Measurements from ENCODE around the gene NR3C1.
"Not testable (repeated sequence)": the region's sequence is repeated elsewhere in the genome, so short reads cannot be mapped to it uniquely, and the experiment has no call there.

Gene NR3C1

GRCh38 chr5:143340891-143341685 is 62.4 kb downstream of the NR3C1 start:
- in situ Hi-C loops (cut with MboI; ENCODE audit: low sequenced_read_pairs): no loop called here

GRCh38 chr5:143338658-143339366 is 64.7 kb downstream of the NR3C1 start:
- in situ Hi-C loops (cut with MboI; ENCODE audit: low sequenced_read_pairs): no loop called here

GRCh38 chr5:143337946-143338345 is 65.5 kb downstream of the NR3C1 start:
- in situ Hi-C loops (cut with MboI; ENCODE audit: low sequenced_read_pairs): no loop called here

GRCh38 chr5:143336485-143336884 is 67.0 kb downstream of the NR3C1 start:
- in situ Hi-C loops (cut with MboI; ENCODE audit: low sequenced_read_pairs): no loop called here

GRCh38 chr5:143334903-143335302 is 68.6 kb downstream of the NR3C1 start:
- in situ Hi-C loops (cut with MboI; ENCODE audit: low sequenced_read_pairs): no loop called here

GRCh38 chr5:143334380-143334779 is 69.1 kb downstream of the NR3C1 start:
- in situ Hi-C loops (cut with MboI; ENCODE audit: low sequenced_read_pairs): not testable (repeated sequence)

GRCh38 chr5:143331956-143332355 is 71.5 kb downstream of the NR3C1 start:
- in situ Hi-C loops (cut with MboI; ENCODE audit: low sequenced_read_pairs): no loop called here

GRCh38 chr5:143329843-143330242 is 73.6 kb downstream of the NR3C1 start:
- in situ Hi-C loops (cut with MboI; ENCODE audit: low sequenced_read_pairs): no loop called here

- in situ Hi-C loops (cut with MboI; ENCODE audit: low sequenced_read_pairs): no loop called here
Measured at GRCh38 chr5:143328589-143329220, 74.8 kb downstream of the NR3C1 start.

- in situ Hi-C loops (cut with MboI; ENCODE audit: low sequenced_read_pairs): not testable (repeated sequence)
Measured at GRCh38 chr5:143325086-143325485, 78.4 kb downstream of the NR3C1 start.

GRCh38 chr5:143322931-143323630 is 80.4 kb downstream of the NR3C1 start:
- in situ Hi-C loops (cut with MboI; ENCODE audit: low sequenced_read_pairs): not testable (repeated sequence)

- in situ Hi-C loops (cut with MboI; ENCODE audit: low sequenced_read_pairs): no loop called here
Measured at GRCh38 chr5:143322176-143322575, 81.3 kb downstream of the NR3C1 start.

- in situ Hi-C loops (cut with MboI; ENCODE audit: low sequenced_read_pairs): no loop called here
Measured at GRCh38 chr5:143319437-143320227, 83.9 kb downstream of the NR3C1 start.

- in situ Hi-C loops (cut with MboI; ENCODE audit: low sequenced_read_pairs): no loop called here
Measured at GRCh38 chr5:143318833-143319232, 84.7 kb downstream of the NR3C1 start.

- in situ Hi-C loops (cut with MboI; ENCODE audit: low sequenced_read_pairs): no loop called here
Measured at GRCh38 chr5:143318270-143318669, 85.2 kb downstream of the NR3C1 start.

GRCh38 chr5:143316844-143317631 is 86.4 kb downstream of the NR3C1 start:
- in situ Hi-C loops (cut with MboI; ENCODE audit: low sequenced_read_pairs): no loop called here

GRCh38 chr5:143316337-143316736 is 87.1 kb downstream of the NR3C1 start:
- in situ Hi-C loops (cut with MboI; ENCODE audit: low sequenced_read_pairs): no loop called here

GRCh38 chr5:143315929-143316328 is 87.6 kb downstream of the NR3C1 start:
- in situ Hi-C loops (cut with MboI; ENCODE audit: low sequenced_read_pairs): no loop called here

- in situ Hi-C loops (cut with MboI; ENCODE audit: low sequenced_read_pairs): no loop called here
Measured at GRCh38 chr5:143315214-143315613, 88.3 kb downstream of the NR3C1 start.

GRCh38 chr5:143314659-143315058 is 88.8 kb downstream of the NR3C1 start:
- in situ Hi-C loops (cut with MboI; ENCODE audit: low sequenced_read_pairs): no loop called here

All from HL-60/S4 (cell line).